Raji (cell line): Measurements from ENCODE around the gene SAA1.

Experiments
- POLR2A ChIP-seq: IDR thresholded peaks from 2 replicates; pipeline ENCODE4 v1.6.1; 2011; ENCODE audit warnings: low read depth, low read length, control low read depth; ENCODE audit not compliant: insufficient read depth

Gene SAA1

DNA sequence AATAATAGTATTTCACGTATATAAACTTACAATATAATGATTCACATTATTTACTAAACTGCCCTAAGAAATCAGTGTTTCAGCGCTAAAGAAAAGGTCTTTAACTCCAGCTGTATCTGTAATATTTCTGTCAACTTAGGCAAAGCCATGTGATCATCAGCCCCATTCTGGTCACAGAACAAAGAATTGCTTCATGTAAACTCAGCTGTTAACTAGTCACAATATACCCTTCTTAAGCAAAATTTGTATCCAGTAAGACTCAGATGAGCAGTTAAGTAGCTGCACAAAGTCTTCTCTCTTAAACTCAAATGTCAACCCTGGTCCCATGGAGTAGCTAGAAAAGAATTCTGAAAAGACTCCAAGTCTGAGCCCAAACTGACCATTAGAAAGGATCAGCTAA is 29.3 kb downstream of the SAA1 start:
- no peak for TF ChIP-seq POLR2A

DNA sequence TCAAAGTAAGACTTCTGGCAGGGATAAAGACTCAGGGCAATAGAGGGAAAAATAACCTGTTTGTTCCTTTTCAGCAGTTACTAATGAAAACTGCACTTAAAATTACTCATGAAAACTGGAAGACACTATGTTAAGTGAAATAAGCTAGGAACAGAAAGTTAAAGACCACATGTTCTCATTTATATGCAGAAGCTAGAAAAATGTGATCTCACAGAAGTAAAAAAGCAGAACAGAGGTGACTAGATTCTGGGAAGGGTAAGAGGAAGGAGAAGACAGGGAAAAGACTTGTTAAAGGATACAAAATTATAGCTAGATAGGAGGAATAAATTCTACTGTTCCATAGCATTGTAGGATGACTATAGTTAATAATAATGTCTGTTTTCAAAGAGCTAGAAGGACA is 33.7 kb downstream of the SAA1 start:
- TF ChIP-seq POLR2A = no peak

GRCh38 chr11:18304745-18305144 is 38.7 kb downstream of the SAA1 start:
- no peak for TF ChIP-seq POLR2A

GRCh38 chr11:18307461-18308139 is 41.5 kb downstream of the SAA1 start:
- TF ChIP-seq POLR2A = no peak

GRCh38 chr11:18308242-18308641 is 42.2 kb downstream of the SAA1 start:
- TF ChIP-seq POLR2A = no peak

DNA sequence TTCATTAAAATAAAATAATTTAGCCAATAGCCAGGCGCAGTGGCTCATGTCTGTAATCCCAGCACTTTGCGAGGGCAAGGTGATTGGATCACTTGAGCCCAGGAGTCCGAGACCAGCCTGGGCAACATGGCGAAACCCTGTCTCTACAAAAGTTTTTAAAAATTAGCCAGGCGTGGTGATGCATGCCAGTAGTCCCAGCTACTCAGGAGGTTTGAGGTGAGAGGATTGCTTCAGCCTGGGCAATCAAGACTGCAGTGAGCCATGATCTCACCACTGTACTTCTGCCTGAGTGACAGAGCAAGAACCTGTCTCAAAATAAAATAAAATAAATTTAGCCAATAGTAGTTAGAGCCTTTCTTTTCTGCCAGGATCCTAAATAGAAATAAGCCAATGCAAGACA is 43.6 kb downstream of the SAA1 start:
- no peak for TF ChIP-seq POLR2A

GRCh38 chr11:18310800-18311340 is 44.8 kb downstream of the SAA1 start:
- no peak for TF ChIP-seq POLR2A

DNA sequence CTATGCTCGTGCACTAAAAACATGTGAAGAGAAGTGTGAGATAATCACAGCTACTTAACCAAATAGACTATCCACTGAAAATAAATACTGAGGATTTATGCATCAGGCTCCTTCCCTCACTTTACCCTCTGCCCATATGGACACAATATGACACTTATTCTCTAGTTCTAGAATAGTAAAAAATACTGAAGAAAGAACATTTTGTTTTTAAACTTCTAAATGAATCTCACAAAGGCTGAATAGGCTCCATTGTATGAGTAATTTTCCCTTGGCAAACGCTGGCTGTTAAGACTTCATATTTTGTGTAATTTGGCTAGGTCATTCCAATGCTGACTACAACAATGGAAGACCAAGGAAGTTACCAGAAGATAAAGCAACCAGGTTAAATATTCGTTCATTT is 45.9 kb downstream of the SAA1 start:
- TF ChIP-seq POLR2A = no peak

DNA sequence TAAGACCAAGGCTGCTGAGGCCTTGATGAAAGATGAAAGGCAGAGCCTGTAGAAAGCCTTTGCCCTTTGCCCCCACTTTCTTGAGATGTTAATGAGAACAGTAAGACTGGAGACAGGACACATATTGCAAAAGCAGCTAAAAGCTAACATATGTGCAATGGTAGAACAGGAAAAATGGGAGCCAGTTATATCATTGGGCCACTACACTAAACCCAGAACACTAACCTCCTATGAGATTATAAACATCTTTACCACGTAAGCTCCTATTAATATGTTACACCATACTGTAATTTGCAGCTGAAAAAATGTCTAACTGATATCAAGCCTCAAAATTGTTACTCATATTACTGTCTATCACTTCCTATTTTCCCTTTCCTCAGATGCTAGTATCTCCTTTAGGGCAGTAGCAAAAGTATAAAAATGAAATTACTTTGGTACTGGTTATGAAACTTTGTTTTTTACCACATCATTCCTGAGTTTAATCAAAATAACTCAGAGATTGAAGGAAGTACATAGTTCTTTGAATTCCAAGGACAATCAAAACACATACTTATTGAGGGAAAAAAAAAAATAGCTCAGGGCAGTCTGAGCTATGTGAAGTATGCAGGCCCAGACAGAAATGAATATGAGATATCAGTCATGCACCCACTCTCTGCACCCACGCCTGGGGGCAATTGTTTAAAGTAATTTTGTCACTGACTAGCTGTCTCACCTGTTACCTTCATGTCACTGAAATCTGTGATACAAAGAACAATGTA is 46.8 kb downstream of the SAA1 start:
- TF ChIP-seq POLR2A = no peak

DNA sequence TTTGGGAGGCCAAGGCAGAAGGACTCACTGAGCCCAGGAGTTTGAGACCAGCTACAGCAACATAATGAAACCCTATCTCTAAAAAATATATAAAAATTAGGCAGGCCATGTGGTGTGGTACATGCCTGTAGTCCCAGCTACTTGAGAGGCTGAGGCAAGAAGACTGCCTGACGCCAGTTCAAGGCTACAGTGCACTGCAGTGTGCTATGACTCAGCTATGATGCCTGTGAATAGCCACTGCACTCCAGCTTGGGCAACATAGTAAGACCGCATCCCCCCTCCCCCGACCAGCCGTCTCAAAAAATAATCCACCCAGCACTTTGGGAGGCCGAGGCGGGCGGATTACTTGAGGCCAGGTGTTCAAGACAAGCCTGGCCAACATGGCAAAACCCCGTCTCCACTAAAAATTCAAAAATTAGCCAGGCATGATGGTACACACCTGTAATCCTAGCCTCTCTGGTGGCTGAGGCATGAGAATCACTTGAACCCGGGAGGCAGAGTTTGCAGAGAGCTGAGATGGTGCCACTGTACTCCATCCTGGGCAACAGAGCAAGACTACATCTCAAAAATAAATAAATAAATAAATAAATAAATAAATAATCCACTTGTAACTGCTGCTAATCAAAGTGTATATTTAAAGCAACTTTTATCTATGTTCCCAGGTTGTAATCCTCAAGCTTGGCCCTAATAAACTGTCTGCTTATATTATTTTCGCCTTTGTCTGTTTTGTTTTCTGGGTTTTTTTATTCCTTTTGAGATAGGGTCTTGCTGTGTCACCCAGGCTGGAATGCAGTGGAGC is 48.1 kb downstream of the SAA1 start:
- TF ChIP-seq POLR2A = no peak

DNA sequence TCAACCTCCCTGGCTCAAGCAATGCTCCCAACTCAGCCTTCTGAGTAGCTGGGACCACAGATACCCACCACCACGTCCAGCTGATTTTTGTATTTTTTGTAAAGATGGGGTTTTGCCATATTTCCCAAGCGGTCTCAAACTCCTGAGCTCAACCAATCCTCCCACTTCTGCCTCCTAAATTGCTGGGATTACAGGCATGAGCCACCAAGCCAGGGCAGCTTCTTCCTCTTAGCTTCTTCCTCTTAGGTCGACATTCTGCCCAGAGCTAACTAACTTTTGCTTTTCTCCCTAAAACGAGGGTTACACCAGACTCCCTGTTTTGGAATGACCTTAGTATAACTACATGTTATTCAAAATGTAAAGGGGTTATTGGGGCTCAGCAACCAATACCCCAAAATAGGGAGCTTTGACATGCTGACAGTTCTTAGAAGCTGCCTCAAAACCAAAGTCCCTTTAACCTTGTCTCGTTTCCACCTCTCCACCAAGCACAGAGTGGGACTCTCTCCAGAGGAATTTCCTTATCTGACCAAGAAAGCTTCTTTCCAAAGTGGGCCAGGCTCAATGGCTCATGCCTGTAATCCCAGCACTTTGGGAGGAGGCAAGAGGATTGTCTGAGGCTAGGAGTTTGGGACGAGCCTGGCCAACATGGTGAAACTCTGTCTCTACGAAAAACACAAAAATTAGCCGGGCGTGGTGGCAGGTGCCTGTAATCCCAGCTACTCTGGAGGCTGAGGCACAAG is 48.9 kb downstream of the SAA1 start:
- TF ChIP-seq POLR2A = no peak

DNA sequence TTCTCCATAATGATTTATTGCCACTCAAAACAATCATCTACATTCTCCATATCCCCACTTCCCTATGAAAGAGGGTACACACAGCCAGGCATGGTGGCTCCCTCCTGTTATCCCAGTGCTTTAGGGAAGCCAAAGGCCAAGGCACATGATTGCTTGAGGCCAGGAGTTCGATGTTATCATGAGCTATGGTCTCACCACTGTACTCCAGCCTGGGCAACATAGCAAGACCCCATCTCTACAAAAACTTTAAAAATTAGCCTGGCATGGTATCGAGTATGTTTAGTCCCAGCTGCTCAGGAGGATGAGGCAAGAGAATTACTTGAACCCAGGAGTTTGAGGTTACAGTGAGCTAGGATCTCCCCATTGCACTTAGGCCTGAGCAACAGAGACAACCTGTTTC is 49.8 kb downstream of the SAA1 start:
- no peak for TF ChIP-seq POLR2A

DNA sequence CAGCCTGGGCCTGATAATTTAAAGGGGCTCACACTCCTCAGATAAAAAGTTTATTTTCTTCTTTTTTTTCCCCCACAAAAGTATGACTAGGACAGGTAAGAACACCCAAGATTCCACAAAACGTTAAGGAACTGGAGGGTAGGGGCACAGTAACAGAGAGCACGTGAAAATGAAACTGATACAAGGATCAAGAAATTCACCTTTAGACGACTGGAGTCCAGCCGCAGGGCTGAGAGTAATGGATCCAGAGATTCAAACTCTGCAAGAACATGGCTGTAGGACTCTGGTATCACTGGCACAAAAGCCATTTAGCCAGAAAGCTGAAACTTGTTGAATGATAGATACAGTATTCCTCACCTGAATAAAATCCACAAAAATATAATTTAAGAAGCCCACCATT is 51.5 kb downstream of the SAA1 start:
- TF ChIP-seq POLR2A = no peak
